GM15510 (cell line): ENCODE data around the gene GRID2.

ENCODE experiments used
- POLR2A ChIP-seq: IDR thresholded peaks from 3 replicates; pipeline ENCODE4 v1.6.1; 2011; ENCODE audit warnings: borderline replicate concordance; ENCODE audit not compliant: insufficient read length; ENCODE audit errors: extremely low read depth

GRID2 gene

GRCh38 chr4:92615049-92615448 is 311.3 kb downstream of the GRID2 start:
- TF ChIP-seq POLR2A, result no peak

GRCh38 chr4:92618968-92619367 is 315.2 kb downstream of the GRID2 start:
- no peak for TF ChIP-seq POLR2A

GRCh38 chr4:92629302-92629701 is 325.5 kb downstream of the GRID2 start:
- TF ChIP-seq POLR2A, result no peak

DNA sequence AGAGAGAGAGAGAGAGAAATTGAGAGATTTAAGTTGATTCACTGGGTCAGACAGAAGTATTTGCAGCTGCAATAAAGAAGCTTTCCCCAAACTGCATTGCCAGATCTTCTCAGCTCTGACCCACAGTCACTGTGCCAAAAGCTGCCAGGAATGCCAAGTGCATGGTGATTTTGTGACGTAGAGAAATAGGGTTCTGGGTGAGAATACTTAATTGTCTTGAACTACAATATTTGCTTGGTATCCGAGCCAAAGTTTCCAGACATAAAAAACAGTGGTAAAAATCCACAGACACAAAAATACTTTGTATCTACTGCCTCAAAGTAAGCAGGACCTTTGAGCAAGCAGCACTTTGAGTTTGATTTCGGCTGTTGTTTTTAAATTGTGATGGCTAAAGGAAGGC is 331.1 kb downstream of the GRID2 start:
- TF ChIP-seq POLR2A, result no peak

DNA sequence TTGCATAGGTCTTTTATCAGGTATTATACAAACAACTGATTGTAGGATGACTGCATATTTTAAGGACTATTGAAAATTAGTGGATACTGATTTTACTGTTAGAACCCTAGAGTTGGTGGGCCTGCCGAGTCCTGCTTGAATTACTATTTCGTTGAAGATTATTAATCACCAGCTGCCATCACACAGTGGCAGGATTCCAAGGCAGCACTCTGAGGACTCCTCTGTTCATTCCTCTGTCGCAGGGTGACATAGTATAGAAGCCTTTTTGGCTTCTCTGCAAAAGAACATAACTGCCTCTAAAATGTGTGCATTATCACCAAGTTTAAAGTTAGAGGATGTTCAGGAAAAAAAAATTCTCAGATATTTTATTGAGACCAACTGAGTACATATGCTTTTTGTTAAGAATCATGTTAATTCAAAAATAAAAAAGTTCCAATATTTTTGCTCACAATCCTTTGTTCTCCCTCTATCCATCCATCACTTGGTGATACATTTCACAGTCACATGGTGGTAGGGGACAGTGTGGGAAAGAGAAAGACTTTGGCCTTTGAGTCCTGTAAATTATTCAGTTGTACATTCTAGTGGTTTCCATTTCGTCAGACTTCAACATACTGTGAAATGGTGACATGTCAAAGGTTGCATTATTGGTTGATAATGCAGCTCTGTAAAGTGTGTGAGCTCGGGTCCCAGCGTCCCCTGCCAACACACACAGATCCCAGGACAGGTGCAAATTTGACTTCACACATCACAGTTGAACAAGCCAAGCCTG is 332.5 kb downstream of the GRID2 start:
- no peak for TF ChIP-seq POLR2A

GRCh38 chr4:92641409-92641808 is 337.6 kb downstream of the GRID2 start:
- TF ChIP-seq POLR2A, result no peak

DNA sequence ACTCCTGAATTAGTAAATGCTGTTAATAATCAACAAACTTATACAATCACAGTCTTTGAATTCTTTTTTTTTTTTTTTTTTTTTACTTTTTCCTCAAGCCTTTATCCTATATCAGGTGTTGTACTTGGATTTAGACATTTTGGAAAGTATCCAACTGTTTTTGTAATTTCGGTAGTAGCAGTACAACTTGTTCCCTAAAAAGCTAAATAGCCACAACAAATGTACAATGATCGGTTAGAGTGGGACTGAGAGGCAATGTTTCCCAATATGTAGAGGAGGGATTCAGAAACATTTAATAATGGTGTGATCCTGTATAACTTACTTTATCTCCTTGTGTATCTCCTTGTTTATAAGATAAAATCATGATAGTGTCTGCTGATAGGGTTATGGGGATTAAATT is 343.1 kb downstream of the GRID2 start:
- TF ChIP-seq POLR2A, result no peak

DNA sequence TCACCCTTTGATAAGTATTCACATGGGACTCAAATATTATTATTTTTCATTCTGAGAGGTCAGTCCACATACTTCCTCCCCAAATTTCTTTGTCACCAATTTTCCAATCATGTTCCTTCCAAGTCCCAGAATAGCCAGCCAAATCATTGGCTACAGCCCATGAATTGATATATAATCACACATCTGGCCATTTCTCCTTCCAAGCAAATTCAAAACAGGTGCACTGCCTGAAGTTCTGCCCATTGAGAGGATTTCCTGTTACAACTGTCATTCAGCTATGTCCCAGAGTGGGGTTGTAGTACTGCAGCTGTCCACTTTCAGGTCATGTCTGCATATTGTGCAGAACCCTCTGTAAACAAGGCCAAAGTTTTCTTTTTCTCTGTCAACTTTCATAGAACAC is 347.8 kb downstream of the GRID2 start:
- TF ChIP-seq POLR2A, result no peak

DNA sequence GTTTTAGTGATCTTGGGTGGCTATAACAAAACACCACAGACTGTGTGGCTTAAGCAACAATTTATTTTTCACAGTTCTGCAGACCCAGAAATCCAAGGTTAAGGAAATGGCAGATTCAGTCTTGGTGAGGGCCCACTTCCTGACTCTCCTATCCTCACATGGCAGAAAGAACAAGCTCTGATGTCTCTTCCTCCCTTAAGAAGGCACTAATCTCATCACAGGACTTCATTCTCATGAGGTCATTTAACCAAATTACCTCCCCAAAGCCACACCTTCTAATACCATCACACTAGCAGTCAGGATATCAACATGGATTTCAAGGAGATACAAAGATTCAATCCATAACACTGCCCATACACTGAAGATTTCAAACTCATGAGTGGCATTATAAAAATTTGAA is 350.3 kb downstream of the GRID2 start:
- no peak for TF ChIP-seq POLR2A

GRCh38 chr4:92657695-92658094 is 353.9 kb downstream of the GRID2 start:
- no peak for TF ChIP-seq POLR2A

DNA sequence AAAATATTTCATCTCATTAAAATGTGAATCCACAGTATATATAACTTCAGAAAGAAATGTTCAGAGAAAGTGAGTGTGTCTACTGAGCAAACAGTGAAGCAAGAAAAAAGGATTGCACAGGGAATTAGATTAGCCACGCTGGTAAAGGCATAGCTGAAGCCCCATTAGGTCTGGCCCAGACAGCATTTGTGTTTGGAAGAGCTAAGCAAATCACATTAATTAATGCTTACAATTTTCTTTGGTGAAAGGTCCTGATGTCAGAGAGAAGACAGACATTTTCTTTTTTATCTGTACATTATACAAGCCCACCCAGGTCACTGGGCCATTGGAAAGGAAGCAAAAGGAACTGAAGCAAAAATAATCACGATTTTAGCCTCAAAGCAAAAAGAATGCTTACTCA is 354.6 kb downstream of the GRID2 start:
- TF ChIP-seq POLR2A, result no peak

GRCh38 chr4:92677805-92678204 is 374.0 kb downstream of the GRID2 start:
- TF ChIP-seq POLR2A, result no peak

DNA sequence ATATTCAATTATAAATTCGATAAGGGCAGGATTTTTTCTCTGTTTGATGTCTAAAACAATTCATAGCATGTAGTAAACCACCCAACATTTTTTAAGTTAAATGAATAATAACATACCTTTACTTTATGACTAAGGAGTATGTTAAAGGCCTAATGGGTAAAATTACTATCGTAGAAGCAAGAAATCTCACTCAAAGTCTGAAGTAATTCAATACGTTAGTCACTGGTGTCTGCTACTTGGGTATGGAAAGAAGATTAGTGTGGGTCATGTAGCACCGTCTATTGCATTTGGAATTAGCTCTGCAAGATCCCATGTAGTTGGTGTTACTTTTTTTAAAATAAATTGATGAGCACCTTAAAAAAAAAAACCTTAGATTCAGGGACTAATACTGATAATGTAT is 374.5 kb downstream of the GRID2 start:
- no peak for TF ChIP-seq POLR2A

- no peak for TF ChIP-seq POLR2A
Observed at GRCh38 chr4:92679149-92679548, 375.4 kb downstream of the GRID2 start.

GRCh38 chr4:92714640-92715039 is 410.9 kb downstream of the GRID2 start:
- TF ChIP-seq POLR2A, result no peak

GRCh38 chr4:92733231-92733630 is 429.5 kb downstream of the GRID2 start:
- no peak for TF ChIP-seq POLR2A
